Muscle of leg (tissue), 11 donors: ENCODE results near the gene USP40. TPM values are rescaled to one million over a fixed set of nuclear protein-coding genes. Genes with fewer than 3 reads are reported as not detected.

ENCODE experiments used
- DNase-seq: peaks from one replicate; pipeline ENCODE4 v3.0.0; 2013
- H3K27ac ChIP-seq: one replicate; pipeline ENCODE4 v1.5.1; 2013; ENCODE audit warnings: mild to moderate bottlenecking, low read length, control low read depth
- H3K27me3 ChIP-seq: one replicate; pipeline ENCODE4 v1.6.1; 2013; ENCODE audit warnings: low read length; ENCODE audit not compliant: control insufficient read depth, insufficient read depth
- H3K36me3 ChIP-seq: one replicate; pipeline ENCODE4 v1.6.1; 2013; ENCODE audit warnings: low read length; ENCODE audit not compliant: control insufficient read depth, insufficient read depth
- H3K4me1 ChIP-seq: one replicate; pipeline ENCODE4 v1.6.1; 2013; ENCODE audit warnings: low read length; ENCODE audit not compliant: control insufficient read depth, insufficient read depth
- H3K4me3 ChIP-seq: one replicate; pipeline ENCODE4 v1.5.1; 2013; ENCODE audit warnings: low read length, control low read depth
- H3K9me3 ChIP-seq: replicated peaks from 2 replicates; pipeline ENCODE4 v1.6.1; 2013; ENCODE audit warnings: low read depth, low read length; ENCODE audit not compliant: control insufficient read depth
- WGBS: methylation state at CpG from one replicate; pipeline ENCODE4 v1.1.5; 2013; ENCODE audit warnings: missing lambda C conversion rate; ENCODE audit not compliant: insufficient coverage; 5-methylcytosine and 5-hydroxymethylcytosine counted together
- polyA plus RNA-seq, 8 donors: library from polyadenylated mRNA; unstranded; fragments of 120-200 nt; gene quantifications; one replicate each; pipeline versions ENCODE4 v1.2.1 to v1.2.3, GENCODE V29; 2013; ENCODE audit warnings: inconsistent platforms in 1 of 8, low replicate concordance in 1 of 8; ENCODE audit not compliant: insufficient read length in 8 of 8, insufficient read depth in 1 of 8
- total RNA-seq: library from RNA; stranded (reverse); fragments of 120-200 nt; gene quantifications from one replicate; pipeline ENCODE4 v1.2.4, GENCODE V29; 2013

The USP40 gene
- total and polyA plus RNA-seq, 9 donors, result 18.0 to 30.2 (median 22.5) TPM

DNA sequence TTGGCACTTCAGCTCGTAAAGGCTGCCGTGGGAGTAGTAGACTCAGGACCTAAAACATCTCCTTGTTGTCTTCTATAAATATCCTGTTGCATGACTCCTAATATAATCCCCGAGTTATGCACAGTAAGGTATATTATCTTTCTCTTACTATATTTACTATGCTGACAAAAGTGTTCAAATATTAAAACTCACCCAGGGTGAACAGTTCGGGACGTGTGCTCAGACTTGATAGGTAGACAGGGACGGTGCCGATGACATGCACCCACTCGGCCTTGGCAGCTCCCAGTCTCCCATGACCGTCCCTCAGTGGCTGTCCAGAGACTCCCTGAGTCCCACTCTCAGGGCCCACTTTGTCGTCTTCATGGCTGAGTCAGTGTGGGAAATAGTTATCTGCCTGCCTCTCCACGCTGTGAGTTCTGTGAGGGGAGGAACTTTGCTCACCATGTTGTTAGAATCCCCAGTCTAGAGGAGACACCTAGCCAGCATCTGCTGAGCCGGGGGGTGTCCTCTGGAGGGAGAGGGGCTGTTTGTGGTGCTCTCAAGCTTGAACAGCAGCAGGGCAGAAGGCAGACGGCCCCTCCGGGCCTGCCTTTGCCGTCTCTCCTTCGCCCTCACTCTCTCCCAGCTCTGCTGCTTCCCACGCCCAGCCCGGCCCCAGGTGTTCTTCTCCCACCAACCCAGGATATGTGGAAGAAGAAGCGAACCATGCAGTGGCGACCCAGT lies 137.2 kb downstream of the USP40 start:
- Histone ChIP-seq H3K27me3 (no peaks in the 10 kb centered on the region), H3K9me3 (peaks cover 7% of the 10 kb centered on the region), H3K27ac (peak overlapping the region; percentile 65), H3K4me3 (no peak overlapping the region), H3K36me3 (peaks cover 4% of the 10 kb centered on the region), H3K4me1 (peaks cover 23% of the 10 kb centered on the region)
- WGBS, result 72% methylated on average over 5 of the region's 20 CpGs
- DNase-seq, result no peak

DNA sequence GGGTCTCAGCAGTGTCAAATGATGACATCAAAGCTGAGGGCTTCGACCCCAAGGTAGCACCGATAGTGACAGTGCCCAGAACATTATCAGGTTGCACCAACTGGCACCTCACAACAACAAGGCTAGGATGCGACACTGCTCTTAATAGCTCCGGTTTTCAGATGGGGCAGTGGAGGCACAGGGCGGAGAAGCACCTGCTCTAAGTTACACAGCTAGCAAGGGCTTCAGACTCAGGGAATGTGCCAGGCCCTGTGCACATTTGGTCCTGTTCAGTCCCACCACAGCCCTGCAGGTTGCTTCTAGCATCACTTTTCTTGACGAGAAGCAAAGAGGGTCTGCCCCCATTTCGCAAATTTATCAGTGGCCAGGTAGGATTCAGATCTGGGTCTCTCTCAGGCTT lies 138.1 kb downstream of the USP40 start:
- Histone ChIP-seq H3K27ac (no peak overlapping the region), H3K4me1 (peaks cover 26% of the 10 kb centered on the region)

DNA sequence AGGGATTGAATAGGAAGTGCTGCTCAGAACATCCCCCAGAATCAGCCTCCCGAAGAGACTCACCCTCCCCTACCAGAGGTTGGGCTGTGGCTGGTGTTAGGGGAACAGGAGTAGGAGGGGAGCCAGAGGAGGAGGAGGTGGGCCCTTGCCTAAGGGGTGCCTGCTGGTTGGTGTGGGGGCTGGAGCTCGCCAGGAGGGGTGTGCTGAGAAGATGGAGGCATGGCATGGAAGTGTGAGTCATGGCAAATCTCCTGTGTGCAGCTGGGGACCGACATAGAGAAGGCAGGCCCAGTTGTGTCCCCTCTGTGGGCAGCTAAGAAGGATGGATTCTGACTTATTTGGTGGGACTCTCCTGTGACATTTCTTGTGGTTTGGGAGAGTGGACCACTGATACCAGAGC lies 138.6 kb downstream of the USP40 start:
- Histone ChIP-seq H3K4me1 (peaks cover 26% of the 10 kb centered on the region), H3K9me3 (peaks cover 7% of the 10 kb centered on the region), H3K36me3 (peaks cover 6% of the 10 kb centered on the region), H3K27me3 (no peaks in the 10 kb centered on the region), H3K27ac (no peak overlapping the region), H3K4me3 (no peak overlapping the region)
- WGBS, result 91% methylated on average over 2 of the region's 3 CpGs
- no peak for DNase-seq

More for the DNA sequence above, 138.1 kb downstream of the USP40 start:
- 84% methylated on average over 6 of the region's 7 CpGs for WGBS
- Histone ChIP-seq H3K9me3 (peaks cover 7% of the 10 kb centered on the region), H3K27me3 (no peaks in the 10 kb centered on the region), H3K4me3 (no peak overlapping the region), H3K36me3 (peaks cover 6% of the 10 kb centered on the region)
- DNase-seq, result no peak

- DNase-seq, result no peak
- peaks cover 7% of the 10 kb centered on the region for H3K9me3 ChIP-seq
- H3K4me3 ChIP-seq, result no peak overlapping the region
- peaks cover 33% of the 10 kb centered on the region for H3K4me1 ChIP-seq
- H3K27ac ChIP-seq, result no peak overlapping the region
- WGBS, result 85% methylated on average over 3 of the region's 7 CpGs
- H3K27me3 ChIP-seq, result no peaks in the 10 kb centered on the region
- H3K36me3 ChIP-seq, result peaks cover 6% of the 10 kb centered on the region
Observed at GRCh38 chr2:233426619-233427342, 139.8 kb downstream of the USP40 start.

Other genes with a start within 250 kb of the USP40 start
- gene DGKD, start 212.3 kb downstream of the USP40 start, total RNA-seq, result 14.7 TPM
- 10 to 100 TPM; 17.8 to 30.3 (median 22.6) TPM for gene DGKD, start 212.3 kb downstream of the USP40 start, polyA plus RNA-seq
- gene UGT1A8, start 50.9 kb upstream of the USP40 start, total RNA-seq, result not detected
- gene UGT1A8, start 50.9 kb upstream of the USP40 start, polyA plus RNA-seq, result not detected
- gene UGT1A10, start 69.7 kb upstream of the USP40 start, total RNA-seq, result not detected
- gene UGT1A10, start 69.7 kb upstream of the USP40 start, polyA plus RNA-seq, result not detected
- gene UGT1A9, start 105.1 kb upstream of the USP40 start, total RNA-seq, result not detected
- not detected for gene UGT1A9, start 105.1 kb upstream of the USP40 start, polyA plus RNA-seq
- gene UGT1A7, start 115.1 kb upstream of the USP40 start, total RNA-seq, result not detected
- gene UGT1A7, start 115.1 kb upstream of the USP40 start, polyA plus RNA-seq, result under 1 TPM in 1 of 8 donors, not detected in 7; 0.13 TPM
- not detected for gene UGT1A6, start 126.1 kb upstream of the USP40 start, total RNA-seq
- under 1 TPM in 1 of 8 donors, not detected in 7; 0.16 TPM for gene UGT1A6, start 126.1 kb upstream of the USP40 start, polyA plus RNA-seq
- gene UGT1A5, start 146.1 kb upstream of the USP40 start, total RNA-seq, result not detected
- not detected for gene UGT1A5, start 146.1 kb upstream of the USP40 start, polyA plus RNA-seq
- gene UGT1A4, start 152.0 kb upstream of the USP40 start, total RNA-seq, result not detected
- not detected for gene UGT1A4, start 152.0 kb upstream of the USP40 start, polyA plus RNA-seq
- not detected for gene UGT1A3, start 162.3 kb upstream of the USP40 start, total RNA-seq
- not detected for gene UGT1A3, start 162.3 kb upstream of the USP40 start, polyA plus RNA-seq
- not detected for gene UGT1A1, start 193.5 kb upstream of the USP40 start, total RNA-seq
- gene UGT1A1, start 193.5 kb upstream of the USP40 start, polyA plus RNA-seq, result under 1 TPM in 4 of 8 donors, not detected in 4; 0.04 to 0.10 (median 0.08) TPM
- gene MROH2A, start 211.5 kb upstream of the USP40 start, total RNA-seq, result not detected
- not detected for gene MROH2A, start 211.5 kb upstream of the USP40 start, polyA plus RNA-seq